Vagina (tissue), 2 donors: ENCODE measurements around the gene ITGB3.

Experiments
- CTCF ChIP-seq, 3 experiments: fragments of 450-650 bp in 2 of 3; fragments of 200-600 bp in 1 of 3; sonication (generic) in 1 of 3; IDR thresholded peaks; one replicate each; pipeline ENCODE4 v1.5.1; 2017 to 2019; ENCODE audit warnings: antibody characterized with exemption in 3 of 3, mild to moderate bottlenecking in 2 of 3, moderate library complexity in 2 of 3
- POLR2AphosphoS5 ChIP-seq, 2 donors: sonication (generic); formaldehyde crosslinking; IDR thresholded peaks; one replicate each; pipeline ENCODE4 v1.9.0; 2017; ENCODE audit warnings: antibody characterized with exemption in 2 of 2, mild to moderate bottlenecking in 2 of 2, low read depth in 1 of 2; ENCODE audit not compliant: insufficient read depth in 1 of 2

GRCh38 chr17:47275245-47275984, 21.8 kb downstream of the ITGB3 start:
- TF ChIP-seq POLR2AphosphoS5 (IDR thresholded peaks at IDR 0.05; ENCODE audit: insufficient read depth in 1 of 2, low read depth in 1 of 2), result peak; percentile 74 to 94
- no peak for TF ChIP-seq CTCF (IDR thresholded peaks at IDR 0.05)
